GM18861 (cell line): ENCODE measurements around the gene GLS.
"Not testable (repeated sequence)": the region's sequence is repeated elsewhere in the genome, so short reads cannot be mapped to it uniquely, and the experiment has no call there.

Experiments
- ATAC-seq: cut with Tn5 transposase; IDR thresholded peaks from one replicate; pipeline ENCODE4 v1.9.1; 2021; ENCODE audit not compliant: unreplicated experiment

Gene GLS

GRCh38 chr2:190855245-190855644 is 25.4 kb upstream of the GLS start:
- ATAC-seq: no peak

DNA sequence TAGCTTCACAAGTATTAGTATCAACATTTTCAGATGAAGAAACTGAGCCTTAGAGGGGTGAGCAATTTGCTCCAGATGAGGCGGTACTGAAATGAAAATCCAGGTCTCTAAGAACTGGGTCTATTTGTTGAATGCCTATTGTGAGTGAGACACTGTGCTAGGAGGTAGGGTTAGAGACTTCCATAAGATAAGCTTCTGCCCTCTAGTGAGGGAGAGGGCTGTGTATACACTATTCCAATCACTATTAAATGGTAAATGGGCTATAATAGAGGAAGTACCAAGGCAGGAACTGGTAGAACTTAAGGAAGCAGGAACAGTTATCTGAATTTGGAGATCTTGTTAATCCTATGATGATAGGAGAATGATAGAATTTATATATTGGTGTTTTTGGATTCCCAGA is 23.6 kb upstream of the GLS start:
- ATAC-seq: no peak

GRCh38 chr2:190858817-190859216 is 21.8 kb upstream of the GLS start:
- no peak for ATAC-seq

GRCh38 chr2:190859347-190860297 is 21.0 kb upstream of the GLS start:
- no peak for ATAC-seq

GRCh38 chr2:190860985-190861680 is 19.5 kb upstream of the GLS start:
- ATAC-seq: no peak

DNA sequence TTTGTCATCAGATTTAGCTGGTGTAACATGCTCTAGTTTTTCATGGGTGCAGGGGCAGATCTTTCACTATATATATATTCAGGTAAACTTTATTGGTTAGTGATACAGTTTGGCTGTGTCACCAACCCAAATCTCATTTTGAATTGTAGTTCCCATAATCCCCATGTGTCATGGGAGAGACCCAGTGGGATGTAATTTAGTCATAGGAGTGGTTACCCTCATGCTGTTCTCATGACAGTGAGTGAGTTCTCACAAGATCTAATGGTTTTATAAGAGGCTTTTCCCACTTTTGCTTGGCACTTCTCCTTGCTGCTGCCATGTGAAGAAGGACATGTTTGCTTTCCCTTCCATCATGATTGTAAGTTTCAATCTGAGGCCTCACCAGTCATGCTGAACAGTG is 18.5 kb upstream of the GLS start:
- not testable (repeated sequence) for ATAC-seq

DNA sequence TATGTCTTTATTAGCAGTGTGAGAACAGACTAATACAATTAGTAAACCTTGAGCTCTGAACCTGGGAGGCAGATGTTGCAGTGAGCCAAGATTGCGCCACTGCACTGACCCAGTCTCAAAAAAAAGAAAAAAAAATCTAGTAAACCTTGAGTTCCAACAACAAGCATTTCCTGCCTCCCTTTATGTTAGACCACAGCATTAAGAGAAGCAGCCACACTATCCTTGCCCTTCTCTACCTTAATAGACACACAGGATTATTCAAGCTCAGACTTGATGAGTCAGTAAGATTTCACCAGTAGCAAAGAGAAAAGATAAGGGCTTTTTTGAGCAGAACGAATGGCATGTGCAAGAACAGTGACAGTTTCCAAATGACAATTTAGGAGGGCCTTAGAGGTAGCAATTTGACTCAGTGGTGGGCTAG is 18.0 kb upstream of the GLS start:
- no peak for ATAC-seq

DNA sequence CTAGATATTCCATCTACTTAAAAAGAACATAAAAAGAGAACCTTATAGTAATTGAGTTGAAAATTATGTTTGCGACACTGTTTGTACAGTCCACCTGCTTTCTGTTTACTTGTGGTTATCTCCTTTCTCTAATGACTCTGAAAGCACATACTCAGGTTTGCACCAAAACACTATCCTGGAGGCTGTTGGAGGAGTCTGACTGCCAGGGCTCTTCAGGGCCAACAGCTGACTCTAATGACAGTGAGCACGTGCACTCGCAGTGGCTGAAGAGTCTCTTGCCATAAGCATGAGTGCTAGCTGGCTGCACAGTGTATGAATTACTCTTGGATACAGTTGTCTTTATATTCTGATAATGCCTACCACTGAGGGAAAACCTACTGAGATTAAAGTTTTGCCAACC is 16.7 kb upstream of the GLS start:
- ATAC-seq: no peak

DNA sequence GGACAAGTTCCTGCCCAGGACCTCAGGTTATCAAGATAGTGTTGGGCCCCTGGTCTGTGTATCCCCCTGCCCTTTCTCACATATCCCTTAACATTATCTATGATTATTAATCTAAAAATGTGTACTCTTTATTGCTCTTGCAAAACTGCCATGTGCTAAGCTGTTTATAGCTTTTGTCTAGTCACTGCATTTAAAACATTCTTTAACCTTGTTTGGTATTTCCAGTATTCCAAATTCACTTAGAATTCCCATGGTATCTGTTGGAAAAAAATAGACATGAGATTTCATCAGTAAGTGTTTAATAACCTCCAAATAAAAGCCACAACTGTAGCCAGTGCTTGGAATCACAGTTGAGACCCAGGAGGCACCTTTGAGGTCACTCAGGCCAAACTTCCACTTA is 16.2 kb upstream of the GLS start:
- no peak for ATAC-seq

DNA sequence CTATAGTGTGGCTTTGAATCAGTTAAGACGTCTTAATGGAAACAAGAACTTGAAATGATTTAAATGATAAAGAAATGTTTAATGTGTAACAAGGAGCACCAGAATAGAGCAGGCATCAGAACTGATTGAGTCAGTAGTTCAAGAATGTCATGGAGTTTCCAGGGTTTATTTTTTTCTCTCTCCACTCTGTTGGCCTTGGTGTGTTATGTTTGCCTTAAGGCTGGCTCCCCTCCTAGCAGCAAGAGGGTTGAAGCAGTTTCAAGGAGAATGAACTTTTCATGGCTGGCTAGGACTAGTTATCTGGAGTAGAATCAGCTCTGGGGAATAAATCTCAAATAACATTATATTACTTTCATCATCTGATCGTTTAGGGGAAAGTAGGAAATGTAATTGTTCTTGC is 13.4 kb upstream of the GLS start:
- no peak for ATAC-seq

DNA sequence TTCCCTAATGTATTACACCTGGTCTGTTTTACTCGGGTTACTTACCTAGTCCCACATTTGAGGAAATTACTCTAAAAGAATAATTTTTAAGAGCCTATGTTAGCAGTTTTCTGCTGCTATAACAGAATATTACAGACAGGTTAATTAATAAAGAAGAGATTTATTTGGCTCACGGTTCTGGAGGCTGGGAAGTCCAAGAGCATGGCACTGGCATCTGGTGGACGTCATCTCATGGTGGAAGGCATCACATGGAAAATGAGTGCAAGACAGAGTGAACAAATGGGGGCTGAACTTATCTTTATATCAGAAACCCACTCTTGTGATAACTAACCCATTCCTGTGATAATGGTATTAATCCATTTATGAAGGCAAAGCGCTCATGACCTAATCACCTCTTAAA is 12.8 kb upstream of the GLS start:
- ATAC-seq: no peak

- ATAC-seq: no peak
Observed at GRCh38 chr2:190869721-190870120, 10.9 kb upstream of the GLS start.

- not testable (repeated sequence) for ATAC-seq
Observed at GRCh38 chr2:190873451-190873850, 7.2 kb upstream of the GLS start.

- no peak for ATAC-seq
Observed at GRCh38 chr2:190875891-190876290, 4.7 kb upstream of the GLS start.

GRCh38 chr2:190876631-190877030 is 4.0 kb upstream of the GLS start:
- ATAC-seq: no peak

GRCh38 chr2:190877436-190877835 is 3.2 kb upstream of the GLS start:
- no peak for ATAC-seq

- ATAC-seq: no peak
Observed at GRCh38 chr2:190879474-190880377, 895 bp upstream of the GLS start.

GRCh38 chr2:190881084-190881597 is 520 bp downstream of the GLS start:
- ATAC-seq: no peak

DNA sequence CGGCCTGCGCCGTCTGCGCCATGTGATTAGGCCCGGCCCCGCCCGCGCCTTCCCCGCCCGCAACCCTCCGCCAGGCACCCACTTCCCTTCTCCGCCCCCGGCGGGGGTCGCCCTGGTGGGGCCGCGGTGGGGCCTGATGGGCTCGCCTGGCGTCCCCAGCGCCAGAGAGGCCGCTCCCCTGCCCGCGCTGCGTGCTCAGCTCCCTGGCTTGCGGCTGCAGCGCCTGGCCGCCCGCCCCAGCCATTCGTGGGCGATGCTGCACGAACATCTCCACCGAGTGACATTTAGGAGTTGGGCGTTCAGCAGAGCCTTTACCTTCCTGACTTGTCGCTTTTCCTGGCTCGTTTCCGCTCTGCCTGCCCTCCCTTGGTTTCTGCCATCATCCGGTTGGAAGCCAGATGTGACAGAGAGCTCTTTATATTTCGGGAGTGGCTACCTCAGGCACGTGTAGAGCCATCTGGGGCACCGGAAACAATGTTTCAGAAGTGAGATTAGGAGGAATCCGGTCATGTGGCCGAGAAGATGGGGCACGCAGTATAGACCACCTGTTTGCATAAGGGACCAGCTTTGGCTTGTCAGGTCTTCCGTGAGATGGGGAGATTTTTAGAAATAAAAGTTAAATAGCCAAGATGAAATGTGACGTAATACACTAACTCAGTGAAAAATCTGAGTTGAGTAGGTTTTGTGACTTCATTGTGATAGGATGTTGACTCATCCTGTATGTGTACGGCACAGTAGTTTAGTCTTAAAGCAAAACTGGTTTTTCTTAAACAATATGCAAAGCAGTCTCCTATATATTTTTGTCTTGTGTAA is 1.2 kb downstream of the GLS start:
- ATAC-seq: peak; percentile 58

- peak; percentile 2 for ATAC-seq
Observed at GRCh38 chr2:190882411-190882766, 1.8 kb downstream of the GLS start.
